ENCODE data around the gene ADAMTSL3. TPM values are rescaled to one million over a fixed set of nuclear protein-coding genes. Genes with fewer than 3 reads are reported as not detected.

The ADAMTSL3 gene
- total and polyA plus RNA-seq, 2 of the 8 experiments (the other 6 are each of a cell fraction or from before 2014, with no cell fraction given) = 0.35 to 1.4 TPM

- no peaks in the 10 kb centered on the region for H4K20me1 ChIP-seq (replicated peaks in 1 of 2; ENCODE audit: control insufficient read depth in 1 of 2, insufficient read depth in 2 of 2, low read length in 2 of 2)
- no peaks in the 10 kb centered on the region for H3K9me3 ChIP-seq (ENCODE audit: insufficient read depth in 2 of 2, low read depth in 1 of 2, low read length in 1 of 2)
- no peak overlapping the region for H2AFZ ChIP-seq (ENCODE audit: low read length)
- H4K5ac ChIP-seq (ENCODE audit: insufficient read length, low read depth, low read length) = no peak overlapping the region
- no peak overlapping the region for H2BK15ac ChIP-seq (ENCODE audit: low read length)
- H3K14ac ChIP-seq (ENCODE audit: insufficient read length) = no peak overlapping the region
- H3K9ac ChIP-seq (replicated peaks in 1 of 4; ENCODE audit: extremely low read depth in 1 of 4, low read depth in 3 of 4, low read length in 3 of 4) = no peak overlapping the region
- no peaks in the 10 kb centered on the region for H3K23me2 ChIP-seq (ENCODE audit: low read depth, low read length)
- H3K23ac ChIP-seq (ENCODE audit: insufficient read length) = no peak overlapping the region
- H2BK120ac ChIP-seq (replicated peaks; ENCODE audit: low read depth, low read length) = no peak overlapping the region
- no peak overlapping the region for H2BK20ac ChIP-seq (ENCODE audit: low read length)
- H3K79me2 ChIP-seq (ENCODE audit: control insufficient read depth in 1 of 2, insufficient read depth in 2 of 2, low read length in 2 of 2) = no peaks in the 10 kb centered on the region
- H3K56ac ChIP-seq (replicated peaks; ENCODE audit: insufficient read length, low read depth, low read length) = no peak overlapping the region
- no peak overlapping the region for H4K8ac ChIP-seq (ENCODE audit: extremely low read depth, insufficient read depth, low read length)
- no peak overlapping the region for H2AK5ac ChIP-seq (ENCODE audit: low read depth, low read length)
- no peaks in the 10 kb centered on the region for H3K4me1 ChIP-seq (replicated peaks in 1 of 4; ENCODE audit: control insufficient read depth in 3 of 4, insufficient read depth in 4 of 4, low read length in 3 of 4)
- DNase-seq (ENCODE audit: low read depth in 1 of 2, low spot score in 2 of 2) (no peak), FAIRE-seq (no peak)
- H3K4me2 ChIP-seq (ENCODE audit: insufficient read depth in 1 of 2, low read depth in 2 of 2, low read length in 2 of 2) = no peak overlapping the region
- no peak overlapping the region for H3K4ac ChIP-seq (replicated peaks; ENCODE audit: insufficient read length, low read depth, low read length)
- no peak overlapping the region for H3K18ac ChIP-seq (ENCODE audit: extremely low read depth, low read length)
- H3K36me3 ChIP-seq (ENCODE audit: control insufficient read depth in 2 of 4, insufficient read depth in 4 of 4, low read length in 3 of 4) = no peaks in the 10 kb centered on the region
- CTCF ChIA-PET (ENCODE audit: partially characterized antibody) = interaction anchor here (0.9 to 1.6 kb wide), 3 partner anchors 11 to 412 kb away, joined by 3 to 8 read pairs (median 3); no protein-coding TSS in a partner anchor
- H3K4me3 ChIP-seq (ENCODE audit: extremely low read depth in 1 of 4, insufficient read depth in 2 of 4, low read depth in 3 of 4, low read length in 4 of 4) = no peak overlapping the region
- no peak overlapping the region for H2BK5ac ChIP-seq (ENCODE audit: low read depth, low read length)
- H2BK12ac ChIP-seq (ENCODE audit: low read depth, low read length) = no peak overlapping the region
- no peak overlapping the region for H4K91ac ChIP-seq (replicated peaks; ENCODE audit: insufficient read length, low read length)
- H3K27ac ChIP-seq (ENCODE audit: low read depth, low read length) = no peak overlapping the region
- WGBS, 2 experiments (ENCODE audit: extremely low coverage in 1 of 2, insufficient coverage in 1 of 2, insufficient read length in 1 of 2, insufficient replicate concordance in 2 of 2, low coverage in 1 of 2, low lambda C conversion rate in 2 of 2, missing lambda C conversion rate in 1 of 2) = 83% methylated on average over 9 of the region's 9 CpGs; no CpG with 5 or more reads in 1 of the 2 experiments
- POLR2A ChIA-PET (ENCODE audit: partially characterized antibody) = interaction anchor here (1.4 kb wide), 1 partner anchor 15 kb away, joined by 6 read pairs; no protein-coding TSS in a partner anchor
- no peaks in the 10 kb centered on the region for H3K27me3 ChIP-seq (replicated peaks in 1 of 4; ENCODE audit: control insufficient read depth in 3 of 4, extremely low read depth in 1 of 4, insufficient read depth in 3 of 4, low read length in 3 of 4)
- no peaks in the 10 kb centered on the region for H3K79me1 ChIP-seq (ENCODE audit: low read depth, low read length)
- no peak for TF ChIP-seq BACH1 (IDR thresholded peaks at IDR 0.05; ENCODE audit: low read length)
- TF ChIP-seq SRF (IDR thresholded peaks at IDR 0.05; ENCODE audit: low read depth, low read length) = no peak
- no peak for TF ChIP-seq CBX5 (IDR thresholded peaks at IDR 0.05; ENCODE audit: low read depth, low read length)
- TF ChIP-seq NRF1 (IDR thresholded peaks at IDR 0.05; ENCODE audit: low read depth, low read length) = no peak
- no peak for TF ChIP-seq YY1 (IDR thresholded peaks at IDR 0.05; ENCODE audit: low read depth, low read length)
- no peak for TF ChIP-seq USF2 (IDR thresholded peaks at IDR 0.05; ENCODE audit: low read length)
- no peak for TF ChIP-seq TAF7 (optimal IDR thresholded peaks at IDR 0.05; ENCODE audit: borderline replicate concordance, low read depth, low read length)
- TF ChIP-seq RBBP5 (IDR thresholded peaks at IDR 0.05; ENCODE audit: borderline replicate concordance, low read depth, low read length) = no peak
- no peak for TF ChIP-seq ASH2L (IDR thresholded peaks at IDR 0.05; ENCODE audit: low read length)
Observed at GRCh38 chr15:83610901-83611685, 42.8 kb upstream of the ADAMTSL3 start.
